Breast epithelium (tissue), 4 donors: Measurements from ENCODE around the gene KRT74. TPM values are rescaled to one million over a fixed set of nuclear protein-coding genes. Genes with fewer than 3 reads are reported as not detected.

ENCODE experiments used
- DNase-seq, 2 donors: peaks; one replicate each; pipeline ENCODE4 v3.0.0-alpha.2; 2019; ENCODE audit warnings: low spot score in 2 of 2
- H3K27ac ChIP-seq, 2 donors: fragments of 200-600 bp; sonication (generic) in 1 of 2; one replicate each; pipeline ENCODE4 v1.5.1; 2016 to 2019; ENCODE audit warnings: mild to moderate bottlenecking in 1 of 2
- H3K27me3 ChIP-seq, 2 donors: fragments of 200-600 bp; sonication (generic) in 1 of 2; one replicate each; pipeline versions ENCODE4 v1.5.1 to v1.6.0; 2017 to 2019; ENCODE audit warnings: control low read depth in 1 of 2, mild to moderate bottlenecking in 1 of 2
- H3K36me3 ChIP-seq: fragments of 200-600 bp; one replicate; pipeline ENCODE4 v1.5.1; 2019
- H3K4me1 ChIP-seq, 2 donors: fragments of 200-600 bp; sonication (generic); one replicate each; pipeline ENCODE4 v1.5.1; 2016 to 2019; ENCODE audit warnings: control low read depth in 1 of 2
- H3K4me3 ChIP-seq, 3 donors: fragments of 200-600 bp; sonication (generic); 1 replicate in 2 of 3; 2 replicates in 1 of 3; pipeline ENCODE4 v1.5.1; 2016 to 2019; ENCODE audit warnings: mild to moderate bottlenecking in 3 of 3, moderate library complexity in 2 of 3
- H3K9me3 ChIP-seq, 2 donors: fragments of 200-600 bp; sonication (generic) in 1 of 2; one replicate each; pipeline ENCODE4 v1.5.1; 2016 to 2019; ENCODE audit warnings: control low read depth in 1 of 2
- CTCF ChIP-seq, 3 donors: fragments of 450-650 bp; IDR thresholded peaks; one replicate each; pipeline ENCODE4 v1.5.1; 2016 to 2017; ENCODE audit warnings: antibody characterized with exemption in 3 of 3, mild to moderate bottlenecking in 3 of 3, moderate library complexity in 3 of 3
- POLR2A ChIP-seq: fragments of 450-650 bp; IDR thresholded peaks from one replicate; pipeline ENCODE4 v1.6.1; 2016; ENCODE audit warnings: antibody characterized with exemption, mild to moderate bottlenecking, moderate library complexity
- POLR2AphosphoS5 ChIP-seq, 3 donors: sonication (generic); formaldehyde crosslinking; IDR thresholded peaks; one replicate each; pipeline ENCODE4 v1.6.1; 2017; ENCODE audit warnings: antibody characterized with exemption in 3 of 3
- intact Hi-C: fragments of 100-400 bp; cut with DNase I; formaldehyde crosslinking; loops from one replicate; pipeline ENCODE4 v1.15.1; 2023; ENCODE audit warnings: low total_unique reads
- total RNA-seq, 3 donors: library from RNA; depleted of rRNA; stranded (reverse); fragments of >200 nt; gene quantifications; one replicate each; pipeline ENCODE4 v1.1.0, GENCODE V29; 2016

KRT74 gene
- total RNA-seq, 3 donors from 2014 or later, result not detected

GRCh38 chr12:52515927-52516831, 57.5 kb downstream of the KRT74 start:
- peak overlapping the region in 2 of 3 donors; percentile 59 to 69 for H3K4me3 ChIP-seq
- intact Hi-C loops, result no loop called here
- H3K27ac ChIP-seq, result peak overlapping the region; percentile 52 to 71
- no peaks in the 10 kb centered on the region for H3K9me3 ChIP-seq
- peak in 1 of 2 donors; percentile 18 for DNase-seq
- H3K27me3 ChIP-seq, result no peaks in the 10 kb centered on the region
- no peaks in the 10 kb centered on the region for H3K36me3 ChIP-seq
- no peaks in the 10 kb centered on the region for H3K4me1 ChIP-seq
- TF ChIP-seq POLR2A, result no peak
- peak in 1 of 3 donors; percentile 43 for TF ChIP-seq POLR2AphosphoS5 (IDR thresholded peaks at IDR 0.05)
- TF ChIP-seq CTCF (IDR thresholded peaks at IDR 0.05), result no peak

Other genes with a start within 250 kb of the KRT74 start
- gene KRT85, start 206.4 kb downstream of the KRT74 start, total RNA-seq, result not detected
- not detected for gene KRT84, start 188.2 kb downstream of the KRT74 start, total RNA-seq
- gene KRT82, start 167.5 kb downstream of the KRT74 start, total RNA-seq, result not detected
- not detected for gene KRT75, start 139.5 kb downstream of the KRT74 start, total RNA-seq
- 10 to 100 TPM in 2 of 3 donors, not detected in 1; 42.0 to 69.2 TPM for gene KRT6B, start 121.7 kb downstream of the KRT74 start, total RNA-seq
- not detected for gene KRT6C, start 100.0 kb downstream of the KRT74 start, total RNA-seq
- gene KRT6A, start 80.6 kb downstream of the KRT74 start, total RNA-seq, result 1 to 10 TPM in 1 of 3 donors, under 1 TPM in 1, not detected in 1; 0.33 to 3.1 TPM
- 100 to 1,000 TPM in 2 of 3 donors, 1 to 10 TPM in 1; 4.3 to 464 (median 413) TPM for gene KRT5, start 53.4 kb downstream of the KRT74 start, total RNA-seq
- gene KRT71, start 20.7 kb downstream of the KRT74 start, total RNA-seq, result under 1 TPM in 1 of 3 donors, not detected in 2; 0.16 TPM
- not detected for gene KRT72, start 27.6 kb upstream of the KRT74 start, total RNA-seq
- not detected for gene KRT73, start 44.7 kb upstream of the KRT74 start, total RNA-seq
- gene KRT2, start 78.4 kb upstream of the KRT74 start, total RNA-seq, result not detected
- not detected for gene KRT1, start 106.6 kb upstream of the KRT74 start, total RNA-seq
- under 1 TPM in 1 of 3 donors, not detected in 2; 0.48 TPM for gene KRT77, start 129.7 kb upstream of the KRT74 start, total RNA-seq
- not detected for gene KRT76, start 203.5 kb upstream of the KRT74 start, total RNA-seq
- gene KRT3, start 222.3 kb upstream of the KRT74 start, total RNA-seq, result not detected
- under 1 TPM in 1 of 3 donors, not detected in 2; 0.33 TPM for gene KRT4, start 240.3 kb upstream of the KRT74 start, total RNA-seq